ENCODE measurements around the gene UFSP1.
A peak's percentile ranks its signal among the peaks of the same experiment; 100 is the strongest.

UFSP1 gene

GRCh38 chr7:100866729-100867039 lies 22.8 kb downstream of the UFSP1 start:
- peak; percentile 20 for ATAC-seq (ENCODE audit: insufficient read depth, low read depth)
- H3K27ac ChIP-seq (ENCODE audit: low read length): peak overlapping the region; percentile 96
- TF ChIP-seq EZH2 (IDR thresholded peaks at IDR 0.05; ENCODE audit: borderline replicate concordance, low read depth, low read length, severe bottlenecking) (no peak), CTCF (IDR thresholded peaks at IDR 0.05; ENCODE audit: borderline replicate concordance, extremely low read depth, low read length, poor library complexity, severe bottlenecking) (no peak)

GRCh38 chr7:100865938-100866728 lies 23.4 kb downstream of the UFSP1 start:
- H4K20me1 ChIP-seq (ENCODE audit: insufficient read depth, low read length): 0 out of 2 replicates have a peak, but pooled peaks cover 1% of the 10 kb centered on the region
- no peak for ATAC-seq (ENCODE audit: insufficient read depth, low read depth)

More at GRCh38 chr7:100866729-100867039, 22.8 kb downstream of the UFSP1 start:
- Histone ChIP-seq H2AFZ (ENCODE audit: low read depth, low read length) (peak overlapping the region; percentile 74), H3K4me1 (ENCODE audit: insufficient read depth, low read length) (peaks cover 26% of the 10 kb centered on the region), H3K4me3 (ENCODE audit: low read depth in 1 of 2, low read length in 2 of 2) (peak overlapping the region; percentile 88 to 90; a peak in 3 of 4 replicates), H3K4me2 (ENCODE audit: insufficient read depth, low read length) (peak overlapping the region; percentile 89), H3K9ac (ENCODE audit: low read depth, low read length) (peak overlapping the region; percentile 99), H3K9me3 (ENCODE audit: insufficient read depth, low read length, severe bottlenecking) (no peaks in the 10 kb centered on the region), H3K36me3 (ENCODE audit: insufficient read depth, low read length) (peaks cover 41% of the 10 kb centered on the region), H3K79me2 (ENCODE audit: insufficient read depth, low read length) (peaks cover 39% of the 10 kb centered on the region), H4K20me1 (ENCODE audit: insufficient read depth, low read length) (no peaks in the 10 kb centered on the region), H3K27me3 (ENCODE audit: insufficient read depth, low read length, poor library complexity) (no peaks in the 10 kb centered on the region)
- DNase-seq: no peak

GRCh38 chr7:100865372-100865911 lies 24.1 kb downstream of the UFSP1 start:
- peaks cover 41% of the 10 kb centered on the region for H3K36me3 ChIP-seq (ENCODE audit: insufficient read depth, low read length)
- H3K4me3 ChIP-seq (ENCODE audit: low read depth in 1 of 2, low read length in 2 of 2): no peak overlapping the region
- 0 out of 2 replicates have a peak, but pooled peaks cover 5% of the 10 kb centered on the region for H4K20me1 ChIP-seq (ENCODE audit: insufficient read depth, low read length)
- H3K79me2 ChIP-seq (ENCODE audit: insufficient read depth, low read length): peaks cover 36% of the 10 kb centered on the region
- H2AFZ ChIP-seq (ENCODE audit: low read depth, low read length): no peak overlapping the region
- H3K4me1 ChIP-seq (ENCODE audit: insufficient read depth, low read length): peaks cover 26% of the 10 kb centered on the region
- H3K27me3 ChIP-seq (ENCODE audit: insufficient read depth, low read length, poor library complexity): no peaks in the 10 kb centered on the region
- no peak overlapping the region for H3K27ac ChIP-seq (ENCODE audit: low read length)
- TF ChIP-seq EZH2 (IDR thresholded peaks at IDR 0.05; ENCODE audit: borderline replicate concordance, low read depth, low read length, severe bottlenecking) (no peak), CTCF (IDR thresholded peaks at IDR 0.05; ENCODE audit: borderline replicate concordance, extremely low read depth, low read length, poor library complexity, severe bottlenecking) (no peak)
- H3K9me3 ChIP-seq (ENCODE audit: insufficient read depth, low read length, severe bottlenecking): no peaks in the 10 kb centered on the region
- H3K4me2 ChIP-seq (ENCODE audit: insufficient read depth, low read length): no peak overlapping the region
- DNase-seq (no peak), ATAC-seq (ENCODE audit: insufficient read depth, low read depth) (no peak)
- H3K9ac ChIP-seq (ENCODE audit: low read depth, low read length): no peak overlapping the region

More at GRCh38 chr7:100865938-100866728, 23.4 kb downstream of the UFSP1 start:
- no peak for DNase-seq
- Histone ChIP-seq H3K27me3 (ENCODE audit: insufficient read depth, low read length, poor library complexity) (no peaks in the 10 kb centered on the region), H3K4me3 (ENCODE audit: low read depth in 1 of 2, low read length in 2 of 2) (peak overlapping the region in 1 of 2 experiments; percentile 88; a peak in 2 of 4 replicates), H3K4me1 (ENCODE audit: insufficient read depth, low read length) (peaks cover 26% of the 10 kb centered on the region), H2AFZ (ENCODE audit: low read depth, low read length) (peak overlapping the region; percentile 74), H3K4me2 (ENCODE audit: insufficient read depth, low read length) (peak overlapping the region; percentile 89), H3K27ac (ENCODE audit: low read length) (peak overlapping the region; percentile 96), H3K79me2 (ENCODE audit: insufficient read depth, low read length) (peaks cover 39% of the 10 kb centered on the region), H3K9me3 (ENCODE audit: insufficient read depth, low read length, severe bottlenecking) (no peaks in the 10 kb centered on the region), H3K36me3 (ENCODE audit: insufficient read depth, low read length) (peaks cover 41% of the 10 kb centered on the region), H3K9ac (ENCODE audit: low read depth, low read length) (peak overlapping the region; percentile 99)
- no peak for TF ChIP-seq EZH2 (IDR thresholded peaks at IDR 0.05; ENCODE audit: borderline replicate concordance, low read depth, low read length, severe bottlenecking)
- no peak for TF ChIP-seq CTCF (IDR thresholded peaks at IDR 0.05; ENCODE audit: borderline replicate concordance, extremely low read depth, low read length, poor library complexity, severe bottlenecking)
